HG02970 (cell line): Measurements from ENCODE around the gene TBX21.

Source experiments
- ATAC-seq: cut with Tn5 transposase; IDR thresholded peaks from one replicate; pipeline ENCODE4 v1.9.1; 2021; ENCODE audit warnings: mild to moderate bottlenecking, moderate library complexity, moderate number of reproducible peaks; ENCODE audit not compliant: unreplicated experiment, low FRiP score

Gene TBX21

GRCh38 chr17:47733047-47733673, at the start of gene TBX21:
TSS of gene TBX21 (plus strand) at chr17:47733236. CDS start at chr17:47733455, 219 bp downstream.
- ATAC-seq, result peak; percentile 47

- ATAC-seq, result no peak
Observed at GRCh38 chr17:47684025-47684424, 49.0 kb upstream of the TBX21 start.

GRCh38 chr17:47684535-47685193, 48.4 kb upstream of the TBX21 start:
- ATAC-seq, result no peak

GRCh38 chr17:47685556-47686275, 47.3 kb upstream of the TBX21 start:
- ATAC-seq, result no peak

GRCh38 chr17:47686276-47686635, 46.8 kb upstream of the TBX21 start:
- no peak for ATAC-seq

- no peak for ATAC-seq
Observed at GRCh38 chr17:47686664-47687327, 46.2 kb upstream of the TBX21 start.

- no peak for ATAC-seq
Observed at GRCh38 chr17:47687328-47687690, 45.7 kb upstream of the TBX21 start.

- ATAC-seq, result no peak
Observed at GRCh38 chr17:47687748-47688147, 45.3 kb upstream of the TBX21 start.

- no peak for ATAC-seq
Observed at GRCh38 chr17:47690121-47690520, 42.9 kb upstream of the TBX21 start.

GRCh38 chr17:47692137-47692894, 40.7 kb upstream of the TBX21 start:
- ATAC-seq, result no peak

GRCh38 chr17:47692895-47693730, 39.9 kb upstream of the TBX21 start:
- no peak for ATAC-seq

- no peak for ATAC-seq
Observed at GRCh38 chr17:47693731-47694580, 39.1 kb upstream of the TBX21 start, which contains the start of gene TBKBP1. TSS of gene TBKBP1 (plus strand) at chr17:47694161. CDS start at chr17:47696113, 1,952 bp downstream.

GRCh38 chr17:47694581-47695428, 38.2 kb upstream of the TBX21 start:
- no peak for ATAC-seq

- ATAC-seq, result no peak
Observed at GRCh38 chr17:47695429-47696376, 37.3 kb upstream of the TBX21 start.

- no peak for ATAC-seq
Observed at GRCh38 chr17:47696717-47697642, 36.1 kb upstream of the TBX21 start.
